AG20443 (cell line): ENCODE results near the gene SLA2.
A peak's percentile ranks its signal among the peaks of the same experiment; 100 is the strongest.
"Not testable (repeated sequence)": the region's sequence is repeated elsewhere in the genome, so short reads cannot be mapped to it uniquely, and the experiment has no call there.

Experiments used
- DNase-seq: peaks from one replicate; pipeline ENCODE4 v3.0.0; 2012; ENCODE audit warnings: low spot score, mixed read lengths

SLA2 gene

GRCh38 chr20:36573798-36574365 lies 72.1 kb downstream of the SLA2 start:
- peak; percentile 37 for DNase-seq

DNA sequence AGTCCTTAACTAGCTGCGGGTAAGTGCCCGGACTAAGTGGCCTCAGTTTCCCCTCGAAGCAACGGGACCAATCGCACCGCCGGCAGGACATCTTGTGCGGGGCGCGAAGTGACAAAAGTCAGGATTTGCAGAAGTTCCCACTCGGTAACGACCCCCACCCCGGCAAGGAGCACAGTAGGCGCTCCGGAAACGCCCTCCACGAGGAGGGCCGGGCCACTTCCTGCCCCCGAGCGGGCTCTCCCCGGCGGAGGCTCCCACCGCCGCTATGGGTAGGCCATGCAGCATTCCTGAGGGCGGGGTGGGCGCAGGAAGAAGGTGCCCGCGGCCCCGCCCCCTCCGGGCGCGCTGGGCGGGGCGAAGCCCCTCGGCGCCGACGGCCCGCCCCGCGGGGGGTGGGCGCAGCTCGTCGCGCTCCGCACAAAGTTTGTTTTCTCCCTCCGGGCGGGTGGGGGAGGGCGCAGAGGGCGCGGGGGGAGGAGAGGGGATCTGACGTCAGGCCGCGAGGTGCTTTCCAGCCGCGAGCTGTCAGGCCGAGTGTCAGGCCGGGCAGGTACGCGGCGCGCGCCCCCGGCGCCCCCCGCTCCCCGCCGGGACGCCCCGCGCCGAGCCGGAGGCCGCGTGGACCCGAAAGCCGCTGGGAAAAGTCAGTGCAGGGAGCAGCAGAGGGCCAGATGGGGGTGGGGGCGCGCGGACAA lies 72.7 kb downstream of the SLA2 start, which contains the start of gene TGIF2:
TSS of gene TGIF2 (plus strand) at position 495 of the 695 bp plus-strand sequence. CDS start 5,178 bp downstream, outside the sequence.
- DNase-seq, result peak; percentile 94

- no peak for DNase-seq
These were observed 73.3 kb downstream of the SLA2 start for GRCh38 chr20:36572701-36573102.

- DNase-seq, result no peak
These were observed 74.2 kb downstream of the SLA2 start for GRCh38 chr20:36571564-36572504.

GRCh38 chr20:36569847-36570429 lies 76.1 kb downstream of the SLA2 start:
- DNase-seq, result peak; percentile 90

GRCh38 chr20:36565520-36565919 lies 80.5 kb downstream of the SLA2 start:
- no peak for DNase-seq

DNA sequence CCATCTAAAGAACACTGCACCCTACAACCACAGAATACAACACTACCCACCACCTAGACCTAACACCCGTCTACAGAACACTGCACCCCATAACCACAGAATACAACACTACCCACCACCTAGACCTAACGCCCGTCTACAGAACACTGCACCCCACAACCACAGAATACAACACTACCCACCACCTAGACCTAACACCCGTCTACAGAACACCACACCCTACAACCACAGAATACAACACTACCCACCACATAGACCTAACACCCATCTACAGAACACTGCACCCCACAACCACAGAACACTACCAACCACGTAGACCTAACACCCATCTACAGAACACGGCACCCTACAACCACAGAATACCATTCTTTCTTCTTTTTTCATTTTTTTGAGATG lies 81.3 kb downstream of the SLA2 start:
- DNase-seq, result not testable (repeated sequence)

DNA sequence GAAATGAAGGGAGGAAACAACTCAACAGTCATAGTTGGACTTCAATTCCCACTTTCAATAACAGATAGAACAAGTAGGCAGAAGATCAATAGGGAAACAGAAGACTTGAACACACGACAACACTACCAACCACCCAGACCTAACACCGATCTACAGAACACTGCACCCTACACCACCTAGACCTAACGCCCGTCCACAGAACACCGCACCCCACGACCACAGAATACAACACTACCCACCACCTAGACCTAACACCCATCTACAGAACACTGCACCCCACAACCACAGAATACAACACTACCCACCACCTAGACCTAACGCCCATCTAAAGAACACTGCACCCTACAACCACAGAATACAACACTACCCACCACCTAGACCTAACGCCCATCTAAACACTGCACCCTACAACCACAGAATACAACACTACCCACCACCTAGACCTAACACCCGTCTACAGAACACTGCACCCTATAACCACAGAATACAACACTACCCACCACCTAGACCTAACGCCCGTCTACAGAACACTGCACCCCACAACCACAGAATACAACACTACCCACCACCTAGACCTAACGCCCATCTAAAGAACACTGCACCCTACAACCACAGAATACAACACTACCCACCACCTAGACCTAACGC lies 81.8 kb downstream of the SLA2 start:
- not testable (repeated sequence) for DNase-seq

DNA sequence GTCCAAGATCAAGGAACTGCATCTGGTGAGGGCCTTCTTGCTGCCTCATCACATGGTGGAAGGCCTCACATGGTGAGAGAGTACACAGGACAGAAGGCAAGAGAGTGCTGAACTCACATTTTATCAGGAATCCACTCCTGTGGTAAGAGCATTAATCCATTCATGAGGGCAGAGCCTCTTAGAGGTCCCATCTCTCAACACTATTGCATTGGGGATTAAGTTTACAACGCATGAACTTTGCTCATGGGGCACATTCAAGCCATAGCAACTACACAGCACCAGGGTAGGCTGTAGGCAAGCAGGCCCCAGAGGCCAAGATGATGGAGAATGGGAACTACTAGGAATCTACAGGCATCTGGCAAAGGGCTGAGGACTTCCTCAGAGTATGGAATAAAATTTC lies 82.6 kb downstream of the SLA2 start:
- no peak for DNase-seq

GRCh38 chr20:36562724-36563123 lies 83.3 kb downstream of the SLA2 start:
- no peak for DNase-seq
